Naive thymus-derived CD4-positive, alpha-beta T cell (primary cell): ENCODE results near the gene PRSS3. TPM values are rescaled to one million over a fixed set of nuclear protein-coding genes. Genes with fewer than 3 reads are reported as not detected.
"Not testable (repeated sequence)": the region's sequence is repeated elsewhere in the genome, so short reads cannot be mapped to it uniquely, and the experiment has no call there.

Source experiments
- ATAC-seq: fragments of 150-1000 bp; cut with Tn5 transposase; 2 replicates; pipeline ENCODE4 v1.10.0; 2021; ENCODE audit warnings: mild to moderate bottlenecking, moderate library complexity
- CTCF ChIA-PET: fragments of 350-600 bp; sonication (Branson Sonifier 250); formaldehyde crosslinking; loops from one replicate; lab custom pipeline; 2021; ENCODE audit warnings: antibody characterized with exemption; lab: Charles Lee
- POLR2A ChIA-PET: fragments of 350-600 bp; sonication (Branson Sonifier 250); formaldehyde crosslinking; loops from one replicate; lab custom pipeline; 2021; ENCODE audit warnings: antibody characterized with exemption, inconsistent platforms; lab: Charles Lee
- DNase-seq, 9 donors: peaks; one replicate each; pipeline versions ENCODE4 v3.0.0 to v3.0.0-alpha.2; 2020 to 2022; ENCODE audit warnings: mixed read lengths in 1 of 9
- H3K27ac ChIP-seq: one replicate; pipeline ENCODE4 v1.7.0; 2013; ENCODE audit warnings: mild to moderate bottlenecking, low read depth, low read length, moderate library complexity
- H3K27me3 ChIP-seq, 2 donors: one replicate each; pipeline ENCODE4 v1.7.0; 2013; ENCODE audit warnings: low read length in 2 of 2, mild to moderate bottlenecking in 2 of 2, moderate library complexity in 2 of 2; ENCODE audit not compliant: control insufficient read depth in 2 of 2, insufficient read depth in 2 of 2
- H3K36me3 ChIP-seq, 3 experiments: 1 replicate in 2 of 3; 2 replicates in 1 of 3; pipeline ENCODE4 v1.7.0; 2013; ENCODE audit warnings: low read length in 3 of 3, mild to moderate bottlenecking in 3 of 3, moderate library complexity in 1 of 3; ENCODE audit not compliant: insufficient read depth in 3 of 3, control insufficient read depth in 2 of 3
- H3K4me1 ChIP-seq, 2 donors: one replicate each; pipeline ENCODE4 v1.7.0; 2013; ENCODE audit warnings: low read length in 2 of 2, mild to moderate bottlenecking in 2 of 2, moderate library complexity in 1 of 2; ENCODE audit not compliant: control insufficient read depth in 2 of 2, insufficient read depth in 2 of 2
- H3K4me3 ChIP-seq: 2 replicates; pipeline ENCODE4 v1.7.0; 2013; ENCODE audit warnings: mild to moderate bottlenecking, low read length
- H3K9me3 ChIP-seq, 3 experiments: 1 replicate in 2 of 3; 2 replicates in 1 of 3; pipeline ENCODE4 v1.7.0; 2013; ENCODE audit warnings: low read length in 3 of 3; ENCODE audit not compliant: control insufficient read depth in 2 of 3
- H3K27ac Mint-ChIP-seq, 9 donors: one replicate each; pipeline ENCODE4 v1.8.0; 2020 to 2022; ENCODE audit warnings: mixed read lengths in 9 of 9, mild to moderate bottlenecking in 8 of 9, moderate library complexity in 5 of 9, inconsistent platforms in 2 of 9
- H3K27me3 Mint-ChIP-seq, 5 donors: one replicate each; pipeline ENCODE4 v1.8.0; 2021 to 2022; ENCODE audit warnings: mixed read lengths in 5 of 5, mild to moderate bottlenecking in 1 of 5
- H3K36me3 Mint-ChIP-seq, 5 donors: one replicate each; pipeline ENCODE4 v1.8.0; 2020 to 2022; ENCODE audit warnings: mixed read lengths in 5 of 5, mild to moderate bottlenecking in 3 of 5, inconsistent platforms in 1 of 5
- H3K4me1 Mint-ChIP-seq, 7 donors: one replicate each; pipeline ENCODE4 v1.8.0; 2020 to 2022; ENCODE audit warnings: mixed read lengths in 7 of 7, mild to moderate bottlenecking in 3 of 7, inconsistent platforms in 1 of 7
- H3K4me3 Mint-ChIP-seq, 10 donors: one replicate each; pipeline ENCODE4 v1.8.0; 2020 to 2022; ENCODE audit warnings: mild to moderate bottlenecking in 10 of 10, mixed read lengths in 10 of 10, moderate library complexity in 6 of 10, inconsistent platforms in 2 of 10
- H3K9me3 Mint-ChIP-seq, 11 donors: one replicate each; pipeline ENCODE4 v1.8.0; 2020 to 2022; ENCODE audit warnings: mixed read lengths in 11 of 11, mild to moderate bottlenecking in 4 of 11, inconsistent platforms in 1 of 11, moderate library complexity in 1 of 11
- intact Hi-C, 2 donors: fragments of 100-400 bp; cut with micrococcal nuclease; formaldehyde crosslinking; loops; one replicate each; pipeline ENCODE4 v1.15.1; 2023
- polyA plus RNA-seq, 2 donors: library from polyadenylated mRNA; unstranded; fragments of 300-500 nt; fragmentation: Illumina TruSeq; gene quantifications; one replicate each; pipeline ENCODE4 v1.2.3, GENCODE V29; 2021
- total RNA-seq, 6 experiments: library from RNA in 5 of 6; stranded (reverse) in 5 of 6; gene quantifications; 1 replicate in 5 of 6; 2 replicates in 1 of 6; pipeline ENCODE4 v1.2.3 and lab custom pipeline; 2021 to 2026

PRSS3 gene
- total RNA-seq = 1 to 10 TPM in 1 of 5 experiments, not detected in 4; 2.5 TPM
- not detected for polyA plus RNA-seq
- total RNA-seq (lab: John Stamatoyannopoulos, UW) = not detected

DNA sequence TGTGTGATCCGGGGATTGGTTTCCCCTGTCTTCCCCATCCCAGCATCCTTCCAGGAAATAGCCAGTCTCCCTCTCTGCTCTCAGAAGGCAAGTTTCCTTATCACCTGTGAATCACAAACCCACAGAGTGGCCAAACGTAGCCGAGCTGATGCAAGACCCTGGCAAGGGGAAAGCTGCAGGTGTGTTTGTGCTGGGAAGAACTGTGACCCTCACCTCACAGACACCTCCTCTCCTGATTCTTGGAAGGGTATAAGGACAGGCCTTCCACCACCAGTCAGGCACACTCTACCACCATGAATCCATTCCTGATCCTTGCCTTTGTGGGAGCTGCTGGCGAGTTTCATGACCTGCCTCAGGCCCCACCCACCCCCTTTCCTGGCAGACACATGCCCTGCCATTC, at the start of gene PRSS3:
PRSS3 (plus strand) TSS at position 281 of the 400 bp plus-strand sequence; CDS start at position 294, 13 bp downstream.
- DNase-seq = no peak

DNA sequence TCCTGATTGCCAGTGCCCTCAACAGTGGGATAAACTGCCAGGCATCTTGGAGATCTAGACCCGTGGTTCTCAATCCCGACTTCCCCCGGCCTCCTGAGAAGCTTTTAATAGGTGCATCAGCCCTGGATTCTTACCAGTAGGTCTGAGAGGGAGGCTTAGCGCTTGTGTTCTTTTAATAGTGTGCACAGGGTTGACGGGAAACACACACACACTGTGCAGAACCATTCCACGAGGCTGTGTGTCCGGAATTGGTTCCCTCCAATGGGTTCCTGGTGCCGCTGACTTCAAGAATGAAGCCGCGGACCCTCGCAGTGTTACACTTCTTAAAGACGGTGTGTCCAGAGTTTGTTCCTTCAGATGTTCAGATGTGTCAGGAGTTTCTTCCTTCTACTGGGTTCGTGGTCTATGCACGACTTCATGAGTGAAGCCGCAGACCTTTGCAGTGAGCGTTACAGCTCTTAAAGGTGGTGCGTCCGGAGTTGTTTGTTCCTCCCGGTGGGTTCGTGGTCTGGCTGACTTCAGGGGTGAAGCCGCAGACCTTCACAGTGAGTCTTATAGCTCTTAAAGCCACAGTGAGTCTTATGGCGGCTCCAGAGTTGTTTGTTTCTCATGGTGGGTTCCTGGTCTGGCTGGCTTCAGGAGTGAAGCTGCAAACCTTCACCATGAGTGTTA, 46.6 kb upstream of the PRSS3 start:
- Mint-ChIP-seq H3K27ac (peak overlapping the region in 1 of 9 donors; percentile 24), H3K4me1 (peaks cover 9 to 40% (median 28%) of the 10 kb centered on the region in 7 donors), H3K36me3 (peaks cover 0 to 2% (median 0%) of the 10 kb centered on the region in 5 donors), H3K4me3 (peak overlapping the region; percentile 48 to 80 (median 71)), H3K9me3 (no peaks in the 10 kb centered on the region), H3K27me3 (peaks cover 47 to 74% (median 72%) of the 10 kb centered on the region in 5 donors)
- Histone ChIP-seq H3K9me3 (no peaks in the 10 kb centered on the region), H3K36me3 (no peaks in the 10 kb centered on the region), H3K4me3 (peak overlapping the region; percentile 31), H3K27me3 (peaks cover 0 to 7% of the 10 kb centered on the region in 2 donors), H3K4me1 (peaks cover 0 to 6% of the 10 kb centered on the region in 2 donors), H3K27ac (no peak overlapping the region)
- intact Hi-C loops = no loop called here
- peak in 3 of 9 donors; percentile 4 to 12 (median 6) for DNase-seq
- ChIA-PET CTCF (no interaction called here), POLR2A (no interaction called here)
- peak; percentile 65 for ATAC-seq

More for the DNA sequence above, at the start of gene PRSS3:
- Mint-ChIP-seq H3K4me3 (no peak within 1 kb of the TSS), H3K36me3 (peaks cover 0 to 3% (median 0%) of the 10 kb centered on the region in 5 donors), H3K27me3 (peaks cover 4 to 44% (median 26%) of the 10 kb centered on the region in 5 donors), H3K27ac (no peak within 1 kb of the TSS), H3K9me3 (peaks cover 0 to 2% (median 0%) of the 10 kb centered on the region in 11 donors), H3K4me1 (peaks cover 0 to 4% (median 0%) of the 10 kb centered on the region in 7 donors)
- H3K9me3 ChIP-seq = no peaks in the 10 kb centered on the region
- no peak for ATAC-seq
- H3K4me1 ChIP-seq = no peaks in the 10 kb centered on the region
- ChIA-PET CTCF (no interaction called here), POLR2A (no interaction called here)
- intact Hi-C loops = no loop called here
- no peak within 1 kb of the TSS for H3K27ac ChIP-seq
- H3K4me3 ChIP-seq = no peak within 1 kb of the TSS
- H3K36me3 ChIP-seq = no peaks in the 10 kb centered on the region
- no peaks in the 10 kb centered on the region for H3K27me3 ChIP-seq

- CTCF ChIA-PET, H3K27ac ChIP-seq, H3K36me3 Mint-ChIP-seq, intact Hi-C loops, H3K36me3 ChIP-seq, H3K27ac Mint-ChIP-seq, H3K9me3 Mint-ChIP-seq, H3K9me3 ChIP-seq, POLR2A ChIA-PET, H3K4me1 ChIP-seq, H3K27me3 ChIP-seq: not testable (repeated sequence)
- DNase-seq (peak in 2 of 9 donors; percentile 12 to 14), ATAC-seq (peak; percentile 74)
- Mint-ChIP-seq H3K4me3 (peak overlapping the region; percentile 48 to 80 (median 71)), H3K27me3 (peaks cover 52 to 78% (median 70%) of the 10 kb centered on the region in 5 donors), H3K4me1 (peaks cover 9 to 40% (median 28%) of the 10 kb centered on the region in 7 donors)
- H3K4me3 ChIP-seq = peak overlapping the region; percentile 31
These were observed 46.1 kb upstream of the PRSS3 start for GRCh38 chr9:33749305-33749654.

DNA sequence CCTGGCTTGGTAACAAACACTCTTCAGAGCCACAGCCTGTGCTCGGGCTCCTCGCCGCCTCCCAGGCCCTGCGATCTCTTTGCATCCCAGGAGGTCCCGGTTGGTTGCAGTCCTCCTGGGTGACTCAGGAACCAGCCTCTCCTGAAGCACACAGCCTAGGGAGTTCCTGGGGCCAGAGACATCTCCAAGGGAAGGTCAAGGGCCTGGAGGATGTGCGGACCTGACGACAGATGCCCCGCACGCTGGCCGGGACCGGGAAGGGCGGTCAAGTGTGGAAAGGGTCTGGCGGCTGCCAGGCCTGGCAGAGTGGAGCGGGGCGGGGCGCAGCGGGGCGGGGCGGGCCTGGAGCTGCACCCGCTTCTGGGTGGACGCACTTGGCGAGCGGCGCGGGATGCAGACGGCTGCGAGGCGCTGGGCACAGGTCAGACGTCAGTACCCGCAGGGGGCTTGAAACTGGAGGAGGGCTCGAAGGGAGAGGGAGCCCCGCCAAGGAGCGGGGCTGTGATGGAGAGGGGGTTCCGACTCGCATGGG, 45.0 kb upstream of the PRSS3 start:
- Histone ChIP-seq H3K36me3 (no peaks in the 10 kb centered on the region), H3K4me3 (no peak overlapping the region), H3K27ac (no peak overlapping the region), H3K4me1 (peaks cover 0 to 6% of the 10 kb centered on the region in 2 donors), H3K9me3 (no peaks in the 10 kb centered on the region), H3K27me3 (peaks cover 0 to 7% of the 10 kb centered on the region in 2 donors)
- no peak for DNase-seq
- intact Hi-C loops = no loop called here
- H3K9me3 Mint-ChIP-seq = no peaks in the 10 kb centered on the region
- ChIA-PET POLR2A (no interaction called here), CTCF (no interaction called here)
- peaks cover 56 to 85% (median 76%) of the 10 kb centered on the region in 5 donors for H3K27me3 Mint-ChIP-seq
- H3K36me3 Mint-ChIP-seq = peaks cover 0 to 2% (median 0%) of the 10 kb centered on the region in 5 donors
- peak overlapping the region in 5 of 10 donors; percentile 19 to 77 (median 33) for H3K4me3 Mint-ChIP-seq
- H3K4me1 Mint-ChIP-seq = peaks cover 9 to 40% (median 28%) of the 10 kb centered on the region in 7 donors
- ATAC-seq = no peak
- no peak overlapping the region for H3K27ac Mint-ChIP-seq

- intact Hi-C loops = no loop called here
- Histone ChIP-seq H3K36me3 (no peaks in the 10 kb centered on the region), H3K4me1 (peaks cover 0 to 6% of the 10 kb centered on the region in 2 donors), H3K27ac (no peak overlapping the region), H3K4me3 (no peak overlapping the region), H3K9me3 (no peaks in the 10 kb centered on the region), H3K27me3 (peaks cover 0 to 7% of the 10 kb centered on the region in 2 donors)
- ATAC-seq (no peak), DNase-seq (no peak)
- ChIA-PET CTCF (no interaction called here), POLR2A (no interaction called here)
- H3K9me3 Mint-ChIP-seq = no peaks in the 10 kb centered on the region
- H3K4me1 Mint-ChIP-seq = peaks cover 9 to 40% (median 28%) of the 10 kb centered on the region in 7 donors
- H3K27ac Mint-ChIP-seq = no peak overlapping the region
- H3K36me3 Mint-ChIP-seq = peaks cover 0 to 2% (median 0%) of the 10 kb centered on the region in 5 donors
- H3K4me3 Mint-ChIP-seq = peak overlapping the region in 6 of 10 donors; percentile 1 to 49 (median 22)
- peaks cover 53 to 85% (median 80%) of the 10 kb centered on the region in 5 donors for H3K27me3 Mint-ChIP-seq
These were observed 44.5 kb upstream of the PRSS3 start for GRCh38 chr9:33750839-33751339.

DNA sequence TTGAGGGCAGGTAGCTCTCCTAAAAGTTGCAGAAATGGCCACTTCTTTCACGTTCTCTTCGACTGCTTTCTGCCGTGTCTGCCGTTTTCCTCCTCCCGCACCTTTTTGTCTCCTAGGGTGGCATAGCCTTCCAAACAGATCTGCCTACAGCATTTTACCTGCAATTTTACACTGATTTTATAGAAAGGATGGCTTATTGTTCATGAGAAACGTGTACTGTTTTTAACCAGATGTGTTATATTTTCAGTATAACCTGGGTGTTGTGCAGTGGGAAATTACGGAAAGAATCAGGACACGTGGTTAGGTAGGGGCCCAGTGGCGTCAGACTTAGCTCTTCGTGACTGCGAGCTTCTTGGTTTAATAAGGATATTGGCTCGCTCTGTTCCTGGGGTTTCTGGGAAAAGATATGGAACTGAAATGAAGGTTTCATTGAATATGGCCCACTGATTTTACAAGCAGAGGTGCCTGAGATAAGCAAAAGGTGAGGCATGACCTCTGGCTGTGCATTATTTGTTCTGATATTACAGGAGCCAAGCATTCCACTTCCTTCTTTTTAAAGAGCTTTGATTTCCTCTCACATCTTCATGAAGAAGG, 43.7 kb upstream of the PRSS3 start:
- intact Hi-C loops = no loop called here
- H3K27ac Mint-ChIP-seq = no peak overlapping the region
- DNase-seq (no peak), ATAC-seq (no peak)
- peaks cover 0 to 2% (median 0%) of the 10 kb centered on the region in 5 donors for H3K36me3 Mint-ChIP-seq
- Histone ChIP-seq H3K36me3 (no peaks in the 10 kb centered on the region), H3K9me3 (no peaks in the 10 kb centered on the region), H3K4me3 (no peak overlapping the region), H3K27ac (no peak overlapping the region), H3K4me1 (peaks cover 0 to 6% of the 10 kb centered on the region in 2 donors), H3K27me3 (peaks cover 0 to 7% of the 10 kb centered on the region in 2 donors)
- CTCF ChIA-PET = no interaction called here
- peaks cover 9 to 40% (median 28%) of the 10 kb centered on the region in 7 donors for H3K4me1 Mint-ChIP-seq
- POLR2A ChIA-PET = no interaction called here
- H3K4me3 Mint-ChIP-seq = peak overlapping the region in 9 of 10 donors; percentile 1 to 49 (median 33)
- H3K27me3 Mint-ChIP-seq = peaks cover 57 to 84% (median 80%) of the 10 kb centered on the region in 5 donors
- no peaks in the 10 kb centered on the region for H3K9me3 Mint-ChIP-seq
